Panc1 (cell line): ENCODE measurements around the gene IFNG. TPM values are rescaled to one million over a fixed set of nuclear protein-coding genes. Genes with fewer than 3 reads are reported as not detected.

Source experiments
- ATAC-seq: fragments of 200-7000 bp; cut with Tn5 transposase; 2 replicates; pipeline ENCODE4 v1.9.1; 2020; ENCODE audit warnings: mild to moderate bottlenecking, moderate library complexity
- BruUV-seq: library from RNA; stranded (reverse); fragments of 400-500 nt; replicated peaks from 2 replicates; lab custom pipeline; 2021; lab: Mats Ljungman, UMichigan
- CTCF ChIA-PET: fragments of 300-600 bp; sonication (Branson Sonifier 250); formaldehyde crosslinking; loops from one replicate; lab custom pipeline; 2022; ENCODE audit warnings: antibody characterized with exemption; lab: Charles Lee
- POLR2A ChIA-PET: fragments of 300-600 bp; sonication (Branson Sonifier 250); formaldehyde crosslinking; loops from one replicate; lab custom pipeline; 2022; ENCODE audit warnings: antibody characterized with exemption; lab: Charles Lee
- DNase-seq: peaks from one replicate; pipeline ENCODE4 v3.0.0-alpha.2; 2010; ENCODE audit warnings: low read depth, low spot score
- H3K27ac ChIP-seq: 2 replicates; pipeline ENCODE4 v1.5.1; 2011; ENCODE audit warnings: mild to moderate bottlenecking, low read length, inconsistent platforms
- H3K27me3 ChIP-seq: fragments of 200-500 bp; sonication (Bioruptor generic); 2 replicates; pipeline ENCODE4 v1.6.0; 2014; ENCODE audit warnings: low read length, inconsistent platforms; ENCODE audit not compliant: control insufficient read depth, insufficient read depth
- H3K36me3 ChIP-seq: fragments of 200-500 bp; sonication (Bioruptor generic); 2 replicates; pipeline ENCODE4 v1.5.1; 2014; ENCODE audit warnings: inconsistent platforms, mild to moderate bottlenecking, low read length, moderate library complexity; ENCODE audit not compliant: control insufficient read depth, insufficient read depth
- H3K4me1 ChIP-seq: 2 replicates; pipeline ENCODE4 v1.5.1; 2011; ENCODE audit warnings: inconsistent platforms, mild to moderate bottlenecking, low read length, moderate library complexity; ENCODE audit not compliant: control insufficient read depth, insufficient read depth
- H3K4me3 ChIP-seq, 2 experiments: 2 replicates each; pipeline ENCODE4 v1.5.1; 2011 to 2012; ENCODE audit warnings: low read depth in 2 of 2, low read length in 2 of 2, mild to moderate bottlenecking in 2 of 2, inconsistent platforms in 1 of 2, moderate library complexity in 1 of 2
- H3K9me3 ChIP-seq: fragments of 200-500 bp; sonication (Bioruptor generic); 2 replicates; pipeline ENCODE4 v1.5.1; 2014; ENCODE audit warnings: low read depth, mild to moderate bottlenecking, inconsistent platforms, low read length, moderate library complexity; ENCODE audit not compliant: control insufficient read depth, insufficient read depth
- CTCF ChIP-seq: fragments of 450-650 bp; IDR thresholded peaks from 2 replicates; pipeline ENCODE4 v1.5.1; 2017; ENCODE audit warnings: mild to moderate bottlenecking
- POLR2AphosphoS5 ChIP-seq: IDR thresholded peaks from 2 replicates; pipeline ENCODE4 v1.6.1; 2012; ENCODE audit warnings: mild to moderate bottlenecking, low read depth, low read length, moderate library complexity
- REST ChIP-seq, 2 experiments: IDR thresholded peaks; 2 replicates each; pipeline ENCODE4 v1.6.1; 2011 to 2012; ENCODE audit warnings: low read depth in 2 of 2, control low read depth in 1 of 2, low read length in 1 of 2, mild to moderate bottlenecking in 1 of 2, moderate library complexity in 1 of 2; ENCODE audit not compliant: insufficient read depth in 1 of 2
- SIN3A ChIP-seq: IDR thresholded peaks from 2 replicates; pipeline ENCODE4 v1.6.1; 2012; ENCODE audit warnings: low read depth, mild to moderate bottlenecking, low read length, moderate library complexity, borderline replicate concordance; ENCODE audit not compliant: insufficient read depth
- TCF7L2 ChIP-seq: IDR thresholded peaks from 2 replicates; pipeline ENCODE4 v1.6.1; 2011; ENCODE audit warnings: mild to moderate bottlenecking, low read depth, low read length, inconsistent platforms
- in situ Hi-C: cut with HindIII; loops from 2 replicates; pipeline ENCODE4 v1.10.0; 2016; ENCODE audit warnings: low sequenced_read_pairs, low pct_unique_long_range_greater_than_20kb
- intact Hi-C: fragments of 100-400 bp; cut with micrococcal nuclease; formaldehyde crosslinking; loops from one replicate; pipeline ENCODE4 v1.10.0; 2022; ENCODE audit not compliant: unreplicated experiment
- total RNA-seq: library from RNA; stranded (reverse); gene quantifications from one replicate; pipeline ENCODE4 v1.2.1, GENCODE V29; 2021; ENCODE audit not compliant: unreplicated experiment

Gene IFNG
- total RNA-seq, 1 experiment from 2014 or later, result 0.33 TPM

GRCh38 chr12:68206446-68206845, 46.9 kb upstream of the IFNG start:
- ChIA-PET POLR2A (no interaction called here), CTCF (no interaction called here)
- ATAC-seq (no peak), DNase-seq (no peak)
- H3K27me3 ChIP-seq, result no peaks in the 10 kb centered on the region
- in situ Hi-C loops (no loop called here), intact Hi-C loops (no loop called here)
- no peak overlapping the region for H3K4me3 ChIP-seq
- H3K4me1 ChIP-seq, result no peaks in the 10 kb centered on the region; the same call in 1 of the 2 replicates
- no peaks in the 10 kb centered on the region for H3K9me3 ChIP-seq
- no peaks in the 10 kb centered on the region for H3K36me3 ChIP-seq
- H3K27ac ChIP-seq, result no peak overlapping the region
- no TSS peak for BruUV-seq
- no peak for TF ChIP-seq CTCF
- TF ChIP-seq REST (IDR thresholded peaks at IDR 0.05; ENCODE audit: insufficient read depth in 1 of 2, low read depth in 2 of 2, low read length in 1 of 2), result no peak
- TF ChIP-seq TCF7L2, result no peak
- TF ChIP-seq SIN3A, result no peak
- no peak for TF ChIP-seq POLR2AphosphoS5

- POLR2A ChIA-PET, result no interaction called here
- no peaks in the 10 kb centered on the region for H3K36me3 ChIP-seq
- intact Hi-C loops, result no loop called here
- no peak overlapping the region for H3K27ac ChIP-seq
- TF ChIP-seq SIN3A, result no peak
- TF ChIP-seq CTCF, result no peak
- no peak for TF ChIP-seq REST (IDR thresholded peaks at IDR 0.05; ENCODE audit: insufficient read depth in 1 of 2, low read depth in 2 of 2, low read length in 1 of 2)
- TF ChIP-seq TCF7L2, result no peak
- TF ChIP-seq POLR2AphosphoS5, result no peak
- no peaks in the 10 kb centered on the region for H3K9me3 ChIP-seq
- DNase-seq (no peak), ATAC-seq (no peak)
- H3K27me3 ChIP-seq, result no peaks in the 10 kb centered on the region
- H3K4me1 ChIP-seq, result no peaks in the 10 kb centered on the region; the same call in 1 of the 2 replicates
- BruUV-seq, result no TSS peak
- H3K4me3 ChIP-seq, result no peak overlapping the region
- CTCF ChIA-PET, result no interaction called here
- in situ Hi-C loops, result no loop called here
These were observed 43.9 kb upstream of the IFNG start for GRCh38 chr12:68203460-68203875.
